AG10803 (cell line): ENCODE measurements around the gene NRXN2.

Experiments used
- DNase-seq: peaks from one replicate; pipeline ENCODE4 v3.0.0; 2010; ENCODE audit warnings: low read depth
- H3K4me3 ChIP-seq: 2 replicates; pipeline ENCODE4 v1.5.1; 2011; ENCODE audit warnings: mild to moderate bottlenecking, low read length, control low read depth
- CTCF ChIP-seq: conservative IDR thresholded peaks from 2 replicates; pipeline ENCODE4 v1.5.1; 2011; ENCODE audit warnings: mild to moderate bottlenecking, low read length, control low read depth, inconsistent platforms

NRXN2 gene

GRCh38 chr11:64654439-64654838 lies 68.6 kb downstream of the NRXN2 start:
- no peak overlapping the region for H3K4me3 ChIP-seq
- no peak for DNase-seq
- TF ChIP-seq CTCF, result no peak

- no peak for DNase-seq
- H3K4me3 ChIP-seq, result no peak overlapping the region
- no peak for TF ChIP-seq CTCF
Measured at GRCh38 chr11:64653388-64653973, 69.5 kb downstream of the NRXN2 start.

- TF ChIP-seq CTCF, result peak; percentile 94
- DNase-seq, result peak; percentile 53
- H3K4me3 ChIP-seq, result no peak overlapping the region
Measured at GRCh38 chr11:64652586-64653387, 70.2 kb downstream of the NRXN2 start.

GRCh38 chr11:64650923-64651523 lies 72.0 kb downstream of the NRXN2 start:
- H3K4me3 ChIP-seq, result no peak overlapping the region
- peak; percentile 55 for TF ChIP-seq CTCF
- DNase-seq, result peak; percentile 14

GRCh38 chr11:64649291-64649697 lies 73.7 kb downstream of the NRXN2 start:
- DNase-seq, result no peak
- no peak overlapping the region for H3K4me3 ChIP-seq
- TF ChIP-seq CTCF, result peak; percentile 31

GRCh38 chr11:64648551-64648950 lies 74.4 kb downstream of the NRXN2 start:
- TF ChIP-seq CTCF, result no peak

More at GRCh38 chr11:64648551-64648950, 74.4 kb downstream of the NRXN2 start:
- H3K4me3 ChIP-seq, result no peak overlapping the region
- no peak for DNase-seq
